Kidney epithelial cell (primary cell): ENCODE results near the gene PPFIBP2. TPM values are rescaled to one million over a fixed set of nuclear protein-coding genes. Genes with fewer than 3 reads are reported as not detected.

Source experiments
- DNase-seq: peaks from one replicate; pipeline ENCODE4 v3.0.0-alpha.2; 2010; ENCODE audit warnings: low read depth
- H3K27me3 ChIP-seq: 2 replicates; pipeline ENCODE4 v1.6.0; 2011; ENCODE audit warnings: low read length; ENCODE audit not compliant: control insufficient read depth, insufficient read depth
- H3K36me3 ChIP-seq: 2 replicates; pipeline ENCODE4 v1.5.1; 2011; ENCODE audit warnings: low read length; ENCODE audit not compliant: control insufficient read depth, insufficient read depth
- H3K4me3 ChIP-seq: 2 replicates; pipeline ENCODE4 v1.5.1; 2011; ENCODE audit warnings: low read depth, mild to moderate bottlenecking, control low read depth, low read length
- CTCF ChIP-seq: IDR thresholded peaks from 2 replicates; pipeline ENCODE4 v1.5.1; 2011; ENCODE audit warnings: mild to moderate bottlenecking, moderate library complexity, low read length, control low read depth, inconsistent platforms; ENCODE audit not compliant: insufficient read depth, poor library complexity, severe bottlenecking
- total RNA-seq: library from RNA; depleted of rRNA; stranded (reverse); fragments of >200 nt; gene quantifications from 2 replicates; pipeline ENCODE4 v1.2.3, GENCODE V29; 2015

PPFIBP2 gene
- total RNA-seq, 1 donor from 2014 or later, result 6.0 TPM

- Histone ChIP-seq H3K27me3 (peaks cover 4% of the 10 kb centered on the region), H3K36me3 (no peaks in the 10 kb centered on the region), H3K4me3 (no peak overlapping the region)
- no peak for DNase-seq
- no peak for TF ChIP-seq CTCF
Measured at GRCh38 chr11:7696424-7696823, 182.6 kb downstream of the PPFIBP2 start.

Other genes with a start within 250 kb of the PPFIBP2 start
- gene OLFML1, start 28.5 kb upstream of the PPFIBP2 start, total RNA-seq, result 0.07 TPM in 1 of 2 replicates, not detected in the other
- gene CYB5R2, start 159.5 kb downstream of the PPFIBP2 start, total RNA-seq, result 14.2 and 17.2 TPM in 2 replicates
- gene OVCH2, start 192.5 kb downstream of the PPFIBP2 start, total RNA-seq, result not detected in 2 replicates